HuH-7.5 (cell line): Measurements from ENCODE around the gene KPNB1.

ENCODE experiments used
- DNase-seq: peaks from one replicate; pipeline ENCODE4 v3.0.0; 2011; ENCODE audit warnings: low spot score

KPNB1 gene

DNA sequence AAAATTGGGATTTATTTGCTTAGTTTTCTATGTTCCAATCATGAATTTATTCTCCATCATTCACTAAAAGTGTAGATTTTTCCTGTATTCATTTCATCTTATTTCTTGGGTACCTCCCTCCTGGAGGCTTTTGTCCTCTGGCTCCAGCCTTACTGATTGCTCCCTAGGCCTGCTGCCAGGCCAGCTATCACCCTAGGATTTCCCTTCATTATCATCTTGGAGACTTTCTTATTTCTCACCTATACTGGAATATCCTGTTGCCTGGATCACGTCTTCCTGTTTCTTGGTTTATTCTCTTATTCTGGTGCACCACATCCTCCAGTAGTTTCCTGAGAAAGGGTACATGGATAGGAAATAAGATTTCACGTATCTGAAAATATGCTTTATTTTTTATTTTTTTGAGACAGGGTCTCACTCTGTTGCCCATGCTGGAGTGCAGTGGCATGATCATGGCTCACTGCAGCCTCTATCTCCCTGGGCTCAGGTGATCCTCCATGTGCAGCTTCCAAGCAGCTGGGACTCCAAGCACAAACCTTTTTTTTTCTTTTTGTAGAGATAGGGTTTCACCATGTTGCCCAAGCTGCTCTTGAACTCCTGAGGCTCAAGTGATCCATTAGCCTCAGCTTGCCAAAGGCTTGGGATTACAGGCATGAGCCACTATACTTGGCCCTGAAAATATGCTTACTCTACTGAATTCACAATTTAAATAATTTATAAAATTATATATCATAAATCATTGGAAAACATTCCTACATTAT lies 13.3 kb upstream of the KPNB1 start:
- DNase-seq, result no peak

DNA sequence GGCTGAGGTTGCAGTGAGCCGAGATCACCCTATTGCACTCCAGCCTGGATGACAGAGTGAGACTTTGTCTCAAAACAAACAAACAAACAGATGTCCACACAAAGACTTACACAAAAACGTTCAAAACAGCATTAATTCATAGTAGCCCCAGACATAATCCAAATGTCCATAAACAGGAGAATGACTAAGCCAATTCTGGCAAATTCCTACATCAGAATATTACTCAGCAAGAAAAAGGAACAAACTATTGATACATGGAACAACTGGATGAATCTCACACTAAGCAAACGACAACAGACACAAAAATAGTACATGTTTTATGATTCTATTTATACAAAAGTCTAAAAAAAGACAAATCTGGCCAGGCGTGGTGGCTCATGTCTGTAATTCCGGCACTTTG lies 10.8 kb upstream of the KPNB1 start:
- DNase-seq, result no peak

DNA sequence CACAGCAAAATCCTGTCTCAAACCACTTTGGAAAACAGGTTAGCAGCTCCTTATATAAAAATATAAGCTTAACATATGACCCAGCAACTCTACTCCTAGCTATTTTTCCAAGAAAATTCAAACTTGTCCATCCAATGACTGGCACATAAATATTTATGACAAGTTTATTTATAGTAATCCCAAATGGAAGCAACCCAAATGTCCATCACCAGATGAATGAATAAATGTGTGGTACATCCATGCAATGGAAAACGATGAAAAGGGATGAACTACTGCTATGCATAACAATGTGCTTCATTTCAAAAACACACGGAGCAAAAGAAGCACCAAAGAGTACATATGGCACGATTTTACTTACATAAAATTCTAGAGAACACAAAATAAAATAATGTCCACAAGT lies 9.6 kb upstream of the KPNB1 start:
- no peak for DNase-seq

DNA sequence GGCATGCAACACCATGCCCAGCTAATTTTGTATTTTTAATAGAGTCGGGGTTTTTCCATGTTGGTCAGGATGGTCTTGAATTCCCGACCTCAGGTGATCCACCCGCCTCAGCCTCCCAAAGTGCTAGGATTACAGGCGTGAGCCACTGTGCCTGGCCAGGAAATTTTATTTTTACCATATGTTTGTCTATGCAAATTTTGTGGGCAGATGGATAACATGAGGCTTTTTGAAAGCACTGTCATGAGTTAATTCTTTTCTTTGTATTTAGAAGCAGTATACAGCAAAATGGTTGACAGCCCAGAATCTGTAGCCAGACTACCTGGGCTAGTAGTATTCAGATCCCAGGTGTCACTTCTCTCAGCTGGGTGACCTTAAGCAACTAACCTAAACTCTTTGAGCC lies 8.5 kb upstream of the KPNB1 start:
- DNase-seq, result no peak

DNA sequence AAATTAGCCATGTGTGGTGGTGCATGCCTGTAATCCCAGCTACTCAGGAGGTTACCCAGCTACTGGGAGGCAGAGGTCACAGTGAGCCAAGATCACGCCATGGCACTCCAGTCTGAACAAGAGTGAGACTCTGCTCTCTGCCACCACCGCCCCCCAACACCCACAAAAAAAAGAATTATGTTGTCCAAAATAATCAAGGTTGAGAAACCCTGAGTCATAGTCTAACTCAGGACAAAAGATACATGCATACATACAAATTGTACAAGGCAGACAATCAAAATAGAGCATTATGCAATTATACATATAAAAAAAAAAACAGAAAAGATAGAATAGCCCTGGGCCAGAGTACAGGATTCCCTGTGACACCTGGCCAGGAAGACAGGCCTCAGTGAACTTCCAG lies 6.6 kb upstream of the KPNB1 start:
- no peak for DNase-seq

DNA sequence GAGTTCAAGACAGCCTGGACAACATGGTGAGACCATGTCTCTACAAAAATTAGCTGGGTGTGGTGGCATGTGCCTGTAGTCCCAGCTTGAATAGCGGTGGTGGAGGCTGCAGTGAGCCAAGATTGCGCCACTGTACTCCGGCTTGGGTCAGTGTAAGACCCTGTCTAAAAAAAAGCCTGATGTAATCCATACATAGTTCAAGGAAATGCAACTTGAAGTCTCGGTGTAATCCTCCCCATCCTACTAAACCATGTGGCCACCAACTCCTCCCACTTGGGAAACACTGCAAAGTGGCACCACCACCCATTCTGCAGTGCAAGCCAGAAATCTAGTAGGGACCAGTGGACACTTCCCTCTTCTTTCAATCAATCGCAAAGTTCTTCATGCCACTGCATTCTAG lies 5.4 kb upstream of the KPNB1 start:
- DNase-seq, result no peak

DNA sequence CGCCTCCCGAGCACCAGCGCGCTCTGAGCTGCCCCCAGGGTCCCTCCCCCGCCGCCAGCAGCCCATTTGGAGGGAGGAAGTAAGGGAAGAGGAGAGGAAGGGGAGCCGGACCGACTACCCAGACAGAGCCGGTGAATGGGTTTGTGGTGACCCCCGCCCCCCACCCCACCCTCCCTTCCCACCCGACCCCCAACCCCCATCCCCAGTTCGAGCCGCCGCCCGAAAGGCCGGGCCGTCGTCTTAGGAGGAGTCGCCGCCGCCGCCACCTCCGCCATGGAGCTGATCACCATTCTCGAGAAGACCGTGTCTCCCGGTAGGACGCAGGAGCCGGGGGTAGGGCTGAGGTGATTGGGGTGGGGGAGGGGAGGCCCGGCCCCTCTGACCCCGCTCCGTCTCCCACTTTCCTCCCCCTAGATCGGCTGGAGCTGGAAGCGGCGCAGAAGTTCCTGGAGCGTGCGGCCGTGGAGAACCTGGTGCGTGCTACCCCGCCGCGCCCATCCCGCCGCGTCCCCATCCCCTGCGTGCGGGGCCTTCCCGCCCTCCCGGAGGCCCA lies 329 bp downstream of the KPNB1 start:
- DNase-seq, result no peak

DNA sequence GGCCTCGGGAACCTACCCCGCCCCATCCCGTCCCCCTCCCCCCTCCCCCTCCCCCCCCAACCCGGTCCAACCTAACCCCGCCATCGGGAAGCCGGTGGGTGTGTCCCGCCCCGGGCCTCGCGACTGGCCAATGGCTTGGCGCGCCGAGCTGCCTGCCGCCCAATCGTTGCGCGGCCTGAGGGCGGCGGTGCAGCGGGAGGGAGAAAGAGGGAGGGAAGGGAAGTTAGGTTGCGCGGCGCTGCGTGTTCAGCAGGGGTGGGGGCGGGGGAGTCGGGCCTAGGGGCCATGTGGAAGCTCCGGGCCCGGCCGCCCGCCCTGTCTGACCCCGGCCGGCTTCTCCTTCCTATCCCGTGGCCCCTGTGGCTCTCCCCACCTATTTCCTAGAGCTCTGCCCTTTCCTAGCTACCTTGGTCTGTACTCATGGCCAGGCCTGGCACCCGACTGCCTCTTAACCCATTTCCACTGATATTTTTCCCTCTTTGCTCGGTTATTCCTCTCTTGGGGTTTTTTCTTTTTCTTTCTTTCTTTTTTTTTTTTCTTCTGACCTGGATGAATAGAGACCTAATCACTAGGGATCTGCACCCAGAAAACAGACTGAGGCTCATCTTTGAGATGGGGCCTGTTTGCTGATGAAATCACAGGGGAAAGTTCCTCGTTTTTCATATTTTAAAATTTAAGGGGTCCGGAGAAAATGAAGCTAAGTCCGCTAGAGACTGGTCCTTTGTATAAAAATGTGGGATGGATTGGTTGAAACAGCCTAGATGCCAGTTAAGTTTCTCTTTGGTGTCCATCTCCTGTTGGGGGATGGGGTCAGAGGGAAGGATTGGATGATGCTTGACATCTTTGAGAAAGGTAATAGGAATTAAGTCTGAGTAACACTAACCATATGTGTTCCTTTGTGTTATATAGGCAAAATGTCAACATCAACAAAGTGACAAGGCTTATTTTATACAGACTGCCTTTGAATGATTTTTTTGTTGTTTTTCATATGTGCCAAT lies 1.1 kb downstream of the KPNB1 start:
- DNase-seq, result peak; percentile 80

DNA sequence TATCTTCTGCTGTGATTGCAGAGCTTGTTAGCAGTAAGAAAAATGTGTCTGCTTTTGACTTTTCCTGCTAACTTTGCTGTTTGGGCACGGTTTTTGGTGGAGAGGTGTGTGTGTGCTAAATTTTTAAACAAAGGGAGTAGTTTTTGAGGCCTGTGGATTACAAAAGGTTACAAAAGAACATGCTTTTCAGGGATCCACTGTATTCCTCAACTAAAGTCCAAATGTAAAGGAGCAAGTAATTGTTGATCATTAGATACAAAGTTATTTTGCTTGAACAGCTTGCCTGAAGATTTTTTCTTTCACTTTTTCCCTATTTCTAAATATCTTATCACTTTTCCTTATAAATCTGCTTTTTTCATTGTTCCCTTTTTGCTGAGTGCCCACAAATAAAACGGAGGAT lies 2.0 kb downstream of the KPNB1 start:
- DNase-seq, result no peak

DNA sequence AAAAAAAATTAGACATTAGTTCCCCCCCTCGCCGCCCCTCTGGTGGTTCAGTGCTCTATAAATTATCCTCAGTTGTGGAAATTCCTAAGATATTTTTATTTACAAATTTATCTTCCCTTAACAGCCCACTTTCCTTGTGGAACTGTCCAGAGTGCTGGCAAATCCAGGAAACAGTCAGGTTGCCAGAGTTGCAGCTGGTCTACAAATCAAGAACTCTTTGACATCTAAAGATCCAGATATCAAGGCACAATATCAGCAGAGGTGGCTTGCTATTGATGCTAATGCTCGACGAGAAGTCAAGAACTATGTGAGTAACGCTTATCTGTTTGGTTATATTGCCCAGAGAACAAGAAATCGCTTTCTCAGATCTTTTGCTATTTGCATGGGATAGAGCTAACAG lies 2.9 kb downstream of the KPNB1 start:
- no peak for DNase-seq

DNA sequence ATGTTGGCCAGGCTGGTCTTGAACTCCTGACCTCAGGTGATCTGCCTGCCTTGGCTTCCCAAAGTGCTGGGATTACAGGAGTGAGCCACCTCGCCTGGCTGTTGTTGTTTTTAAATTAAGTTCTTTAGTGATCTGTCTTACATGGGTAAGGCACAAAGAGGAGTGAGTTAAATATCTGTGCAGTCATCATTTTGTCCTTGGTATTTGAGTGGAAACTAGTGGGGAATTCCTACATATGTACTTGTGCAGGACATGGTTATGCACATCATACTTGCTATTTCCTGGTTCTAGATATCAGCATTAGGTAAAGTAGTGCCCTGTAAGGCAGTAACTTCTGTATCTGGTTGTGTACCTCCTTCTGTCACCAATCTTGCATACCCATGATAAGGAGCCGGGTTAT lies 3.7 kb downstream of the KPNB1 start:
- DNase-seq, result no peak

DNA sequence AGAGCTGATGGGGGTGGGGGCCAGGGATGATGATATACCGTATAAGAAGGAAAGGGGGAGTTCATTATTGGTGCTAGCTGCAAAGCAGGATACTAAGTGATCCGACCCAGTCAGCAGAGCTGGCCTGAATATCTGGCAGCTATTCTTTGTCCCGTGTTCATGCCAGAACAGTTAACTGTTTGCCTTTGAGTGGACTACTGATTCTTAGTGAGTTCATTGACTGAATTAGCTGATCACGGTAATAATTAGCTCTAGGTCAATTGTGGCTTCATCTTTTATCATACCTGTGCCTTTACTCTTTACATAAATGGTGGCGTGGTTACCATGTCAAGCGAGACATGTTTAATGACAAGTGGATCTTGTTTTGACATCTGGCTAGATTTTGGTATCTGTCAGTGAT lies 5.3 kb downstream of the KPNB1 start:
- no peak for DNase-seq

DNA sequence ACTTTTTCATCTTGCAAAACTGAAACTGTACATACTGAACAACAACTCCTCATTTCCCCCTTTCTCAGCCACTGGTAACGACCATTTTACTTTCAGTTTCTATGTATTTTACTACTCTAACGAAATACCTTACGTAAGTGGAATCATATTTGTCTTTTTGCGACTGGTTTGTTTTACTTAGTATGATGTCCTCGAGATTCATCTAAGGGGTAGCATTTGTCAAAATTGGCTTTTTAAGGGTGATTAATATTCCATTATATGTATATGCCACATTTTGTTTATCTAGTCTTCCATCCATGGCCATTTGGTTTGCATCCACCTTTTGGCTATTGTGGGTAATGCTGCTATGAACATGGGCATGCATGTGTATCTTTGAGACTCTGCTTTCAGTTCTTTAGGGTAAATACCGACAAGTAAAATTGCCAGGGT lies 10.4 kb downstream of the KPNB1 start:
- no peak for DNase-seq

DNA sequence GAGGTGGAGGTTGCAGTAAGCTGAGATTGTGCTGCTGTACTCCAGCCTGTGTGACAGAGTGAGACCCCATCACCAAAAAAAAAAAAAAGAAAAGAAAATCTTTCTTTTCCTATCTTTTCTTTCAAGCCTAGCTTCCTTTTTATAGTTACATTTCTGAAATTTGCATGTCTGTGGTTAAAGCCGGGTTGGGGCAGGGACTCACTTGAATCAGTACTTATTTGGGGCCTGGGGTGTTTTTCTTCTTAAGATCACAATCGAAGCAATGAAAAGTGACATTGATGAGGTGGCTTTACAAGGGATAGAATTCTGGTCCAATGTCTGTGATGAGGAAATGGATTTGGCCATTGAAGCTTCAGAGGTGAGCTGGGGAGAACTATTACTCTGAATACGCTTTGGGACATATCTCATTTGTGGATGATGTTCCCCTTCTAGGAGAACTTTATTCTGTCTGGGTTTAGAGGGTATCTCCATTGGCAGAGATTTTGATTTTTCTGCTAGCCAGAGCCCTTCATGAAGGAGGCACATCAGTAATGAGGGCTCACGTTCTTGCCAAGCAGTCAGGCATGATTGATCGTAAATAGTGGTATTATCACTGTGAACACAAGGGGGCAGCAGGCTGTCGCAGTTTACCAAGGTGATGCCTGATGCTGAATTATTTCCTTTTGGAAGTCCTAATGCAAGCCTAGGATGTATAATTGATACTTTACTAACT lies 14.3 kb downstream of the KPNB1 start:
- no peak for DNase-seq

DNA sequence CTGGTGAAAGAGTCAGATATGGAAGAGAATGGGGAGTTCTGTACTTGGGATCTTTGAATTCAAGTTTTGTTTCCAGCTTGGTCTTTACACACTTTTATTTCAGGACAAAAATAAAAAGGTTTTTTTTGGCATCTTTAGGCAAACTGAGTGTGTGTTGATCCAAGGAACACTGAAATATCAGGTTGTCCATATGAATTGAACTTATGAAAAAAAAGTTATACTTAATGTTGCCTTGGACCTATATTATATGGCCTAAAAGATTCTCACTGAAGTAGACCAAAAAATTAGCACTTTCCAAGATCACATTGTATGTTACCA lies 14.9 kb downstream of the KPNB1 start:
- no peak for DNase-seq

DNA sequence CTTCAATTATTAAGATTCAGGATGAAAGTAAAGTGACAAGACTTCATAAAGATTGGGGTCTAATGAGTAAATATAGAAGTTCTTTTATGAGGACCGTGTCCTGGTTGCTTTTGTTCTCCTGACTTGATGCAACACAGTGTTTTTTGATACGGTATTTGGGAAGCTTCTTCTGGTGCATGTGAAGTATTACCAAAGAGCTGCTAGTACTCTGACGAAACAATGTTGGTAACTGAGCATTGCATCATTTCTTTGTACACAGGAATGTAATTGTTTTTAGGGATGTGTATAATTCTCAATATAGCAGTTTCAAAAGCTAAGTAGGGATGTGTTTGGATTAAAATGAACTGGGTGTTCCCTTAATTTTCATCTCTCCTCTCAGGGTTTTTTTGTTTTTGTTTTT lies 15.9 kb downstream of the KPNB1 start:
- no peak for DNase-seq

DNA sequence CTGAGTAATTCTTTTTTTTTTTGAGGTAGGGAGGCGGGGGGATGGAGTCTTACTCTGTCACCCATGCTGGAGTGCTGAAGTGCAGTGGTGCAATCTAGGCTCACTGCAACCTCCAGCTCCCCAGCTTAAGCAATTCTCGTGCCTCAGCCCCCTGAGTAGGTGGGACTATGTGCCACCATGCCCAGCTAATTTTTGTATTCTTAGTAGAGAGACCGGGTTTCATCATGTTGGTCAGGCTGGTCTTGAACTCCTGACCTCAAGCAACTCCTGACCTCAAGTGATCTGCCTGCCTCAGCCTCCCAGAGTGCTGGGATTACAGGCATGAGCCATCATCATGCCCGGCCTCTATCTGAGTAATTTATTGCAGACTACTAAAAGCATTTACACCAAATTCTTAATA lies 19.4 kb downstream of the KPNB1 start:
- DNase-seq, result no peak

DNA sequence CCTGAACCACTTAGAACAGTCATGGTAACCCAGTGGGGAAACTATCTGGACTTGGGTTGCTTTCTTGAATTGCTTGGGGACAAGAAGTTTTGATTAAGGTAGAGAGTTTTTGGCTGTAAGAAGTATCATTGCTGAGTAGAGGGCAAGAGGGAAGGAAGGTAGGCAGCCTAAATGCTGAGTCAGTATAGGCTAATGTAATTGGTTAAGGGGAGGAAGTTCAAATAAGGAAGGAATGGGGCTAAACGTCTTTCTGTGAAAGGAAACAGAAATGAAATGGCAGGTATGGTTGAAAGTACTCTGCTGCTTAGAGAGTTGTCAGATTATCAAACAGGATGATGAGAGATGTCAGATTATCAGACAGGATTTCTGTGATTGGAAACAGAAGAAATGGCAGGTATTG lies 20.3 kb downstream of the KPNB1 start:
- DNase-seq, result no peak

DNA sequence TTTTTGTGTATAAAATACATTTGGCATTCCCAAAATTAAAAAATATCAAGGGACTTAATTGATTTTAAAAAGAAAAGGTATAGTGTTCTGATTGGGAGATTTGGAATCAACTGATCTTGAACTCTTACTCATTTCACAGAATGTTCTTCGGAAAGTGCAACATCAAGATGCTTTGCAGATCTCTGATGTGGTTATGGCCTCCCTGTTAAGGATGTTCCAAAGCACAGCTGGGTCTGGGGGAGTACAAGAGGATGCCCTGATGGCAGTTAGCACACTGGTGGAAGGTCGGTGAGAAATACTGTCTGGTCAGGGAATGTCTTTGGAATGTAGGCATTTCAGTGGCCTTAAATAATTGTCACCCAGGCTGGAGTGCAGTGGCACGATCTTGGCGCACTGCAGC lies 24.8 kb downstream of the KPNB1 start:
- DNase-seq, result no peak

DNA sequence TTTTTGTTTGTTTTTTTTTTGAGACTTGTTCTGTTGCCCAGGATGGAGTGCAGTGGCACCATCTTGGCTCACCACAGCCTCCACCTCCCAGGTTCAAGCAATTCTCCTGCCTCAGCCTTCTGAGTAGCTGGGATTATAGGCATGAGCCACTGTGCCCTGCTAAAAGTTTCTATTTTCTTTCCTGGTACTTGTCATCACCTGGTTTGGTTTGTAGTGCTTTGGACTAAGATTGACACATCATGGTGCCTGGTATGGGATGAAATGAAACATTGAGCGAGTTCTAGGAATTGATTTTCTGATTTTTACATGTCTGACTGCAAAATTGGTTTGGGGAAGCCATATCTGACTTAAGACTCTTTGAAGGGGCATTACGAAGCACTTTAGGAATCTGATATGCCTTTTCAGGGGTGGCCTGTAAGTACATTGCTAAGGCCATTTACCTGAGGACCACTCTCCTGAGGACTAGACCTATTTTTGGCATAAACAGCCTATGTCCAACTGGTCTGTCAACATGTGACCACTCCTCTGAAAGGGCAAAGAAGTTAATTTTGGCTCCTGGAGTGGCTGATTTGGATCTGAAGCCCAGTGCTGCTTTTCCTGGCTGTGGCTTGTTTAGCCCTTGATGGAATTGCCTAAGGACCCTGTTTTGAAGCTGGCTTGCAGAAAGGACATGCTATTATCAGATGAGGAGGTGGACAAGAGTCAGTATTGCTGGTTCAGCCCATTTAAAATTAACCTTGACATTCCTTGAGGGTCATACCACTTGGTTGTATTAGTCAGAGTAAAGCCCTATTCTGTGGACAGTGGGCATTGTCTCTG lies 25.9 kb downstream of the KPNB1 start:
- no peak for DNase-seq

DNA sequence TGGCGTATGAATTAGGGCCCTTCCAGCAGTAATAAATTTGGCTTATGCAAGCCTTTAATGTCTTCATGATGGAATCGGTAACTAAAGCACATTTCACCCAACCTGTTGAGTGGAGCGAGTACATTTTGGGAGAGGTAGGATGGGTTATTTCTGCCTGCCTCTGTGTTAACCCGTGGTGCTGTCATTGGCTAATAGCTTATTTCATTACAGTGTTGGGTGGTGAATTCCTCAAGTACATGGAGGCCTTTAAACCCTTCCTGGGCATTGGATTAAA lies 26.4 kb downstream of the KPNB1 start:
- DNase-seq, result no peak
